H4 (cell line): ENCODE results near the gene SSR2. TPM values are rescaled to one million over a fixed set of nuclear protein-coding genes. Genes with fewer than 3 reads are reported as not detected.
"Not testable (repeated sequence)": the region's sequence is repeated elsewhere in the genome, so short reads cannot be mapped to it uniquely, and the experiment has no call there.

ENCODE experiments used
- DNase-seq: peaks from one replicate; pipeline ENCODE4 v3.0.0-alpha.2; 2015; ENCODE audit warnings: low spot score
- total RNA-seq: library from RNA; depleted of rRNA; stranded (reverse); fragments of >200 nt; shearing (Covaris generic); gene quantifications from 2 replicates; pipeline ENCODE4 v1.2.3, GENCODE V29; 2014

SSR2 gene
- total RNA-seq, 1 experiment from 2014 or later, result 1,103 TPM

DNA sequence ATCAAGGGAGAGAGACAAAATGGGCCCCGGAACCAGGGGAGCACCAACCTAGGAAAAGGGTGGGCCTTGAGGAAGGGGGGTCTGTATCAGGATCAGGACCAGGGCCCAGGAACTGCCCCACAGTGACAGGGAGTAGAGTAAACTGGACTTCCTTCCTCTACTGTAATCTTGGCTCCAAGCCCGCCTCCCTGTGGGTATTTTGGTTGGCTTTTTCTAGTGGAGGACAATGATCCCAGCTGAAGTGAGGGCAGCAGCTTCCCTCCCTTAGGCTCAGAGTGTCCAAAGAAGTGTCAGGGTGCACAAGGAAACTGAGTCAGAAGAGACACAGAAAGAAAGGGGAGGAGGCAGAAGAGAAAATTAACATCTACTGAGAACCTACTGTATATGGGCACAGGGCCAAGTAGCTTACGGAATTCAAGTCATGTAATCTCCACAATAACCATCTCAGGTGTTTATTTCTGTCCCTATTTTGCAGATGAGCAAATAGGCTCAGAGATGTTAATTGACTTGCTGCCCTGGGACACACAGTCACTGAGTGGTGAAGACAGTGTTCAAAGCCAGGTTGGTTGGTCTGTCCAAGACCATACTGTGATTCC is 28.0 kb upstream of the SSR2 start:
- no peak for DNase-seq

DNA sequence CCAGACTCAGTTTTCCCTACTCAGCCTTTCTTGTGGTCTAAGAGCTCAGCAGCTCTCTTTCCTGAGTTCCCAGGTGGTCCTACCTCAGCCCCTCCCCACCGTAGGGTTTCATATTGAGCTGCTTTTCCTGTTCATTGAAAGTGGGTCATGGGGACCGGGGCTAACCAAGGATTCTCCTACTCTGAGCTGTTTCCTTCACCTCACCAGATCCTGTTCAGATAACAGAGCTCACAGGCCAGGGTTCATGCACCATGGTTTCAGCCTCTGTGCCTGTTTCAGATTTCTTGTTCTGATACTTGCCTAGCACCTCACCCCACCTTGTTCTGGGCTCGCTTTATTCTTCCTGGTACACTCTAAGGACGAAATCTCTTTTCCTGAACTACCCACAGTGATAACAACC is 24.3 kb upstream of the SSR2 start:
- DNase-seq, result no peak

DNA sequence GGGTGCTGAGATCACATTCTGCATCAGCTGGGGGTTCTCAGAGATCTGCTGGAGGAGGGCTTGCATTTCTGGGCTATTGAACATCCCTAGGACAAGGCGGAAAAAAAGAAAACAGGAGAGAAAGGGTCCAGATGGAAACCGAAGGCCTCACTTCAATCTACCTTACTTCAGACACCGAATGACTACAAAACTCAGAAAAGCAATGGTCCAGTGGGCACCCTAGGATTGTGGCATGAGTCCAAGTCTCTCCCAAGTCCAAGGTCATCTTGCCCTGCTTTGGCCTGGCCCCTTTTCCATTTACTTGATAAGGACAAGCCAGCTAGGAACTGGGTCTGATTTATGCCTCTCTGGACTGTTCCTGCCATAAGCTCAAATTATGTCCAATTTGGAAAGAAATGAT is 22.1 kb upstream of the SSR2 start:
- DNase-seq, result no peak

DNA sequence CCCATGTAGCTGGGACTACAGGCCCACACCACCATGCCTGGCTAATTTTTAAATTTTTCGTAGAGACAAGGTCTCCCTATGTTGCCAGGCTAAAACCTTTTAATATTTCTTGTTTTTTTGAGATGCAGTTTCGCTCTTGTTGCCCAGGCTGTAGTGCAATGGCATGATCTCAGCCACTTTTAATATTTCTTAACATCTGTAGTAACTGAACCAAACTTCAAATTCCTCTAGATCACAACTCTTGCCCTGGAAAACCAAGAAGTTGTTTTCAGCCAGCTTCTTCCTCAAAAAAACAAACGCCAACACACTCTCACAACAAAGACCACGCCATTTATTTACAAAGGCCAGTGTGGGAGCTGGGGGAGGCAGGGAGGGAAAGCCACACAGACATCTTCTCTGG is 14.2 kb upstream of the SSR2 start:
- DNase-seq, result not testable (repeated sequence)

DNA sequence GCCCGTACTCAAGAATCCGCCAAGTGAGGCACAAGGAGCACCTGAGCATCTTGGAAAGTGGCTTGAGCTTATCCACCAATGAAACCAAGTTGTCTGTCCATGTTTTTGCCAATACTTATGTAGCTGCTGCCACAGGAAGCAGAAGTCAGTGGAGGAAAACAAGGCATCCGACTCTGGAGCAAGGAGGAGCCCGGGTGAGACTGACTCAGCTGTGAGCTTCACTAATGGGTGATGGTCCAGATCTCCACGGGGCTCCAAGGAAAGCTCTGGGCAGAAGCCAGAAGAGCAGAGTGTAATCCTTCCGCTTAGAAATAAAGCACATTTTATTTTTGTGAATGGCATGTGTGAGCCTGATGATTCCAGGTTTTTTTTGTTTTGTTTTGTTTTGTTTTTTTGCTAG is 12.3 kb upstream of the SSR2 start:
- DNase-seq, result no peak

DNA sequence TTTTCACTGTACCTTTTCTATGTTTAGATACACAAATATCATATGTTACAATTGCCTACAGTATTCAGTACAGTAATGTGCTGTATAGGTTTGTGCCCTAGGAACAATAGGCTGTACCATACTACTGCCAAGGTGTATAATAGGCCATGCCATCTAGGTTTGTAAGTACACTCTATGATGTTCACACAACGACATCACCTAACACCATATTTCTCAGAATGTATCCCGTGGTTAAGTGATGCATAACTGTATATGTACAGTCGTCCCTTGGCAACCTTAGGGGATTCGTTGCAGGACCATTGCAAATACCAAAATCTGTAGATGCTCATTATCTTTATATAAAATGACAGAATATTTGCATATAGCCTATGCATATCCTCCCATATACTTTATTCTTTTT is 5.8 kb upstream of the SSR2 start:
- no peak for DNase-seq

DNA sequence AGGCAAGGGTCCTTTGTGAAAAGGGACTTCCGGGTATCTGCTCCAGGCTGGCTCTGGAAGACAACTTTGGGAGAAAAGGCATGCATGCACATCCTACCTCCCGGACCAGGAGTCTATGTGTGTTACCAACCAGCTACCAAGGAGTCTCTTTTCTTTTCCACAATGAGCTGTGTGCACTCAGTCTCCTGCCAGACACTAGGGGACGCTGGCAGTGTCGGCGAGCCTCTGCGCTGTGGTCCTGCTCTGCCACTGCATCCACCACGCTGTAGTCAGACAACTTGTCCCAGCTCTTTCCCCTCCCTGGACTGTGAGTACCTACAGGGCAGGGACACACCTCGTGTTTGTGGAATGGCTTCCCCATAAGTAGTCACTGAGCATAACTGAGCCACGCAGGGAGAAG is 5.1 kb upstream of the SSR2 start:
- no peak for DNase-seq

DNA sequence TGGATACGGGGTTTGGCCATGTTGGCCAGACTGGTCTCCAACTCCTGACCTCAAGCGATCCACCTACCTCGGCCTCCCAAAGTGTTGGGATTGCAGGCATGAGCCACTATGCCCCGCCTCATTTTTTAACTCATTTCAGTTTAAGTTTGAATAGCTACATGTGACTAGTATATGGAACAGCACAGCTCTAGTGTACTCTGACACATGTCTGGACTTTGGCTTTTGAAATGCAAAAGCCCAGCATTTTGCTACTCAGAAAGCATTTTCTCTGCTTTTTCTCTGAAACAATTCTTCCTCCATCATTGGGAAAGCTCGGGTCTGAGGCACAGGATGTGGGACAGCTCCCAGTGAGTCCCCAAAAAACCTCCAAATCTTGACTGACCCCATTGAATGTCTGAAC is 4.0 kb upstream of the SSR2 start:
- DNase-seq, result no peak

DNA sequence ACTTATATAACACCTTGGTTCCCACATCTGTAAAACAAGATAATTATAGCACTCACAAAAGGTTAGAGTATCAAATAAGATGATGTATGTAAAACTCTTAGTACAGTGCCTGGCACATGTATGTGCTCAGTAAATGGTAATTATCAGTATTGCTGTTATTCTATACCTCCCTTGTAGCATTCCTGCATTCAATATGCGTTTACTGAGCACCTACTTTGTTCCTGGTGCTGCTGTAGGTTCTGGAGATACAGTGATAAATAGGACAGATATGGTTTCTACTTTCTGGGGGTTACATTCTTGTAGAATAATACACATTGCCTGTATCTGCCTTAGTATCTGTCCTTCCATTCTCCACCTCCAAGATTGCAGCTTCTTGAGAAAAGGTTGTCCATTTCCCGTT is 1.2 kb upstream of the SSR2 start:
- DNase-seq, result no peak

DNA sequence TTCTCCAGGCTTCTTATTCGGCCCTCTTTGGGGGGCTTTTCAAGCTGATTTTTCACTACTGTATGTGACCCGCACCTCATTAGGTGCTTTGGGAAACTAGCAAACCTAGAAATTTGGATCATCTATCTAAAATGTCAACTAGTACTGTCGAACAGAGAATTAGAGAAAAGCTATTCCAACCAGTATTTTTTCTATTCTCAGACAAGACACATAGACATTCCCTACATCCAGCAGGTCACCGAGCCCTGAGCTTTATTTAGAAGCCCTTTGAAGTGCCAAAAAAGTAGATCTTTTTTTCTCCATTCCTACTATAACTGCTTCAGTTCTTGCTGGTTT is 310 bp upstream of the SSR2 start:
- no peak for DNase-seq

DNA sequence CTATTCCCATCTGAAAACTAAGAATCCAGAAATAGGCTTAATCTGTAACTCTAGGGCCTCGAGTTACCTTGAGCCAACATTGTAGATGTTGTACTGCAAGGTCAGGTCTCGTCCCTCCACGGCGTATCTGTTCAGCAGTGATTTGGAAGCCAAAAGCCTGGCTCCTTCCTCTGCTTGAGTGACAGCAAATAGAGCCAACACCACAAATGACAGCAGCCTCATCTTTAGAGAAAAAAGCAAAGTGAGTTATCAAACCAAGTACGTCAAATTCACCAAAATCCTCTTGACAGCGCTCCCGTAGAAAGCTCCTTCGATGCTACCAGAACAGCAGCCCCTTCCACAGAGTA is 832 bp downstream of the SSR2 start:
- DNase-seq, result no peak

DNA sequence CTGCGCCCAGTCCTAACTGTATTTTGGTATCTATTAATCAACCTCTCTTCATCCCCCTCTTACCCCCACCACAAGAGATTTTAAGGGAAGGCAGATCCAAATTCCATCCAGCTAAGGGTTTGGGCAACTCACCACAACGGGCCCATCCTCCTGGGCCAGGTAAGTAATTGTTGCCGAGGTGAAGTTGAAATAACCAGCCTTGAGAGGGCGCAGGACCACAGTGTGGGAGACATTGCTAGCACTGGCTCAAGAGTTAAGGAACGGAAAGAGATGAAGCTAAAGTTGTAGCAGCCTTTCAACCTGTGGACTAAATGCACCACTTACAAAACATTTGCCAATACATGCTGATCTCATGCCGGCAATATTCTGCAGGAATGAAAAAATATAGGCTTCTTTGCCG is 5.9 kb downstream of the SSR2 start:
- no peak for DNase-seq

DNA sequence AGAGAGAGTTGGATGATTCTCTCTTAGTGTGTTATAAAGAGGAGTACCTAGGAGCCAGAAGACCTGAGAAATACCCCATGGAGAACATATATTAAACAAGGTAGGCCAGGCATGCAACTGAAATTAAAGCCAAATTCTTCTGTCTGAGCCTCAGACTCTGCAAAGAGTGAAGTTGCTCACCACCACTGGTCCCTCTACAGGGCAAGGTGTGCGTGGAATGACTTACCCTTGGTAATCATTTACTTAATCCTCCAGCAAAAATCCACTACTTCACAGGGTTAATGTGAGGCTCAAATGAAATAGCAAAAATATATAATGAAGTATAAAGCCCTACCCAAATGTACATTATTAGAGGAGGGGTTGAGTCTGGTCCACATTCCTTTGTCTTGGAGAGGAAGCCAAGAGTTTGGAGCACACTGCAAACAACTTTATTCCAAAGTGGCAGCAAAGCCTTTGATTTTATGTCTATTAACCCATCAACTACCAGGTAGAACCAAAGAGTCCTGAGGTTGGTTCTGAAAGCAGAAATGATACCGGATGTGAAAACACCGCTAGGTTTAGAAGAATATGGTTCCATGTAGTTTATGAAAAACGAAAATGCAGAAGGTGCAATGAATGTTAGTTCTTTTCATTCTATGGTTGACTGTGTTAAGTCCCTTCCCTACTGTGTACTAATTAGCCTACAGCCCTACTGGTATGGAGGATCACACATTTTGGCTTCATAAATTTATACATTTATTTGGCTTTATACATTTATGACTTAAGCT is 8.5 kb downstream of the SSR2 start:
- DNase-seq, result no peak

DNA sequence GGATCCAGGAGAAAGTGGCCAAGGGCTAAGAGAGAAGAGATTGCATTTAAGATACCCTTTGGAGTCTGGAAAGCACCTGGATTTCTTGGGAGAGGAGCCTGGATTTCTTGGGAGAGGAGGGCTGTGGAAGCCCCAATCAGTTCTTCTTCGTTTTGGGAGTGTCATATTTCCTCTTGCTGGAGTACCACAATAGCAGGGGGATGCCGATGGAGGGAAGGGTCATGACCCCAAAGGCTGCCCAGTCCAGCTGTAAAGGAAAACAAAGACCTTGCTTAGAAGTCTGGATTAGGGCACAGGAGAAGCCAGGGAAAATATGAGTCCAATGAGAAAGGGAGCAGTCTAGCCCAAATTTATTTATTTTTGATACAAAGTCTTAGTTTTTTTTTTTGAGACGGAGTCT is 11.3 kb downstream of the SSR2 start:
- DNase-seq, result no peak

DNA sequence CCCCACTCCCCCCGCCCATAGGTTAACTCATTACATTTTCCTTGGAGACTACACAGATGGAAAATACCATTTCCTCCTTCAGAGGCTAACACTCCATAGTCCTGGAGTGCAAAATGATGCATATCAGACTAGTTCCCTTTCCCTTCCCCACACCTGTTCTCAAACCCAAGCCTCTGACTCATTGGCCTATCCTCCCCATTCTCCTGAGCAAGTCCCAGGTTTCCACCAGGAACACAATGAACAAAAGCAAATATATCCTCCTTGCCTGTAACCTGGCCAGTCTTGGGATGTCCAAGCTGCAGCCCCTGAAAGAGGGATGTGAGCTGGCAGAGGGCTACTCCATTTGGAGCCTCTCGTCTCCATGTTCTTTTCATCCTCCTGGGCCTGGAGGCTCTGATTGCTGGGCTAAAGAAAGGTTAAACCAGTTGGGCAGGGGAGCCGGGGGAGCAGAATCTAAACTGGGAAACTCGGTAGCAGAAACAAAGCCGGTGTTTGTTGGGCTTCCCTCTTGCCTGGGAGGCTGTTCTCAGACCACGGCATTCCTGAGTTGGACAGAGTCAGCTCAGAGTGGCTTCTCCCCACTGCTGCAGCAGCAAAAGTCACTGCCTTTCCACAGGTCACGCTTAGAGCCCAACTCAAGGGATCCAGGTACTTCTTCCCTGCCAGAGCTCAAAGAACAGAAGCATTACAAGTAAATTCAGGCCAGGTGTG is 13.9 kb downstream of the SSR2 start:
- DNase-seq, result no peak

DNA sequence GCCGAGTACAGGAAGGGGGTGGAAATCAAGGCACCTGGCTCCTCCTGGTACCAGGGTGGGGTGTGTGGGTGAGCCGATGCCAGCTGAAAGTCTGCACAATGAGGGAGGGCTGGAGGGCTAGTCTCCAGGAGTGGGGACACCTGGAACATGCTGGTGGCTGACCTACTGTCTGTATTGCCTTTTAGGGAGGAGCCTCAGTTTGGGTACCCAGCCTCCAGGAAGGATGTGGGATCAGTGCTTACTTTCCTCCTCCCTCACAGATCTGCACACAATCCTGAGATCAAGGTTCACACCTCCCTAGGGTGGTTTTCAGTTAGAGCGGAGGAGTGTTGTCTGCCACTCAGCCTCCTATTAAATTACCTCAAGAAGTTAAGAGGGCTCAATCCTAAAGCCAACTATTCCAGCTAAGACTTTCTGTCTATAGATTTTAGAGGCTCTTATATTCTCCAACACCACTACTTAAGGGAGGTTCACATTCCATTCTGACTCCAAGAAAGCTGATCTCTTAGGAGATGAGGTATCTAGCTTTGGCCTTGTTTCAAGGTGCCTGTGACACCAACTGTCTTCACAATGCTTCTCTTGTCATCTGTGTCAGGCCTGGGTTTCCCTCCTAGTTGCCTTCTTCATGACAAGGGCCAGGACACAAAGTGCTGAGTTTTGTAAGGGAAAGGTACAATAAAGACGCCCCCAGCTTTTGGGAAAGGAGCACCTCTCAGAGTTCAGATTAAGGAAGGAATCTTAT is 15.7 kb downstream of the SSR2 start:
- no peak for DNase-seq

DNA sequence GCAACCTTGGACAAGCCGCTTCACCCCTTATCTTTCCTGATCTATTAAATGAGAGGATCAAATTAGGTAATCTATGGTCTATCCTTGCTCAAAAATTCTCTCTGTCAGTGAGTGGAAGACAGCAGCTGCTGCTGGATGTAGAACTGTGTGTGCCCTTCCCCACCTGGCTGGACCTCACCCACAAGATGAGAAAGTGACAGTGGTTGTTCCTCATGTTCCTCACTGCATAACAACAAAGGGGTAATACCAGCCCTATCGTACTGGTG is 16.9 kb downstream of the SSR2 start:
- no peak for DNase-seq

DNA sequence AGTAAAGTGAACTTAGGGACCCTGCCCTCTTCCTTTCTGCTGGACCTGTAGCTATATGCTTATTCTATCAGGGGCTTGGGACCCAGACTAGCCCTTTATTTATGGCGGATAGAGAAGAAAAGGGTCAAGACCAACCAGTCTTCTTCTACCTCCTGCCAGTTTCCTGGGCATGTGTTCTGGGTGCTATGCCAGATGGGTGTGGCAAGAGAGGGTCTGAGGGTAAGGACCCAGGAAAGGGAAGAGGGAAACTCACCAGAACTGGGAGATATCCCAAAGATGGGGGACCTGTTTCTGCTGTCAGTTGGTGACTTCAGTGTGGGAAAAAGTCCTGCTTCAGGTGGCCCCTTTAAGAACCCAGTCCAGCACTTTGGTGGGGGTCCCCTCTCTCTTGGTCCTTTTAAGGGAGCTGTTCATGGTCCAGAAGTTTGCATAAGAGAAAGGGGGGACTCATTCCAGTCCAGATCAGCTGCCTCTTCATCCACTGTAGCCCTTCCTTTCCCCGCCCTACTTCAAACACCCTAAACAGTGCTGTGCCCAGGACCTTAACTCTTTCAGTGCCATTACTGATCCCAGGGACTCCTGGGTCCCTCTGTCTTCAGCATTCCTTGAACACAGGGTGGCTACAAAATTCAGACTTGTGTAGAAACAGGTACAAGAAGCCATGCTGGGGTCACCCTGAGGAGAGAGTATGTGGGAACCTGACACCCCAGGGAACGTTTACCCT is 18.4 kb downstream of the SSR2 start:
- DNase-seq, result no peak

DNA sequence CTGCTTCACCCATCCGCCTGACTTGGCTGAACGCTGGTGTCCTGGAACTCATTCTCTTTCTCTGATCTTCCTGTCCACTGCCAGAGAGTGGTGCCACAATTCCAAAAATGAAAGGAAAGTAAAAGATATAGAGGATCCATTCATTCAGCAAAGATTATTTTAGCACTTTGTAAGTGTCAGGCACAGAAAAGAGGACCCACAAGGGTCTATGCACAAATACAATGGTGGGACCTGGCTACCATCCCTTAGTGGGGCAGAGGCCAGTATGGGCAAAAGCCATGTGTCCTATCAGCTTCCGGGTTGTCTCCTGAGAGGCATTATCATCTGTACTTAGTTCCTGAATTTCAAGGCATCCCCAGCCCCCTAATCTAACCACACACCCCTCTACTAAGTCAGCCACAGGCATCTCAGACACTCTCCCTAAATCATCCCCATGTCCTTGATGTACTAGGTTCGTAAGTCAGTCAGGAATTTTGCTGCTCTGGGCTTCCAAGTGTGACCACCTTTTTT is 19.0 kb downstream of the SSR2 start:
- no peak for DNase-seq

DNA sequence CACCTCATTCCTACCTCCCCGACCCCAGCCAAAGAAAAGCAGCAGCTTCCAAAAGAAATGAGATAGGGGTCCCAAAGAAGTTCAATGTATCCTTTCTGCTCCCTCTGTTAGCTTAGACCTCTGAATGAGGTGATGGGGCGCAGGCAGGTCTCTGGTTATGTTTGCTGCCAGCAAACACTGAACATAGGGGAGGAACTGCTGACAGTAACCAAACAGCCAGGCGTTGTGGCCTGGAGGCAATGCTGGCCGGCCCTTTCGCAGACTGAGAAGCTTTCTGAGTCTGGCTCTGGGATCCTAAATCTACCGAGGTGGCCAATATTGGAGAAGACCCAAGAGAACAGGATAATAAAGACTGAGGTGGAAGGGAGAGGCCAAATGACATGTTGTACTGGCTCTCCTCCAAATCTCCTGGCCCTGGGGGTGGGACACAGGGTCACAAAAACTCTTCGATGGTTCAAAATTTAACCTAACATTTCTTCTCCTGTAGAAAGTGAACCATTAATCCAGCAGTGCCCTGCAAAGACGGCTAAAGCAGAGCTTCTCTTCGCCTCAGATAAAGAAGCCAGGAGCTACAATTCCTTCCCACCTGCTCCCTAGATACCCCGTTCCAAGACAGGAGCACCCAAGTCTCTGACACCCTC is 19.6 kb downstream of the SSR2 start:
- DNase-seq, result no peak

DNA sequence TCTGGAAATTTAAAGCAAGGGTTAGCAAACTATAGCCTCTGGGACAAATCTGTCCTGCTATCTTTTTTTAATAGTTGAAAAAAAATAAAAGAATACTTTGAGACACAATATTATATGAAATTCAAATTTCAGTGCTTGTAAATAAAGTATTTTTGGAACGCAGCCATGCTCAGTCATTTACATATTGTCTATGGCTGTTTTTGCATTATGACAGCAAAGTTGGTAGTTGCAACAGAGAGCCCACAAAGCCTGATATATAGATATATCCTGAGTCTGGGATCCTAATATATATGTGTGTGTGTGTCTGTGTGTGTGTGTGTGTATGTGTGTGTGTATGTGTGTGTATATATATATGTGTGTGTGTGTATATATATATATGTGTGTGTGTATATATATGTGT is 20.8 kb downstream of the SSR2 start:
- no peak for DNase-seq

DNA sequence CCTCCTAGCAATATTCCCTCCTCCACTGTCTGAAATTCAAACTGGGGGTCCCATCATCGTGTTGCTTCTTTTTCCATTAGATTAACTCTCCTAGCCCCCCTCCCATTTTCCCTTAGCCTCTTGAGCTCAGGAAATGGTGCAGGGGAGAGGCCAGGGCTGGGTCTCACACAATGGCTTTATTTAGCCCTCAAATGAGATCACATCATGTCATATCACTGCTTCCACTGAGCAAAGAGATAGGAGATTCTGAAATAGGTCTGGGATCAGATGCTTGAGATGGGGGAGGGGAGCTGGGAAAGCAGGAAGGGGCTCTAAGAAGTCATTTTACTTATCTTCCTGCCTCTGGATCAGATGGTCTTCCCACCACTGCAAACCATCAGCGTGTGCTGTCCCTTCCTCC is 24.6 kb downstream of the SSR2 start:
- DNase-seq, result no peak
